A549 (cell line): Measurements from ENCODE around the gene ULK4. TPM values are rescaled to one million over a fixed set of nuclear protein-coding genes. Genes with fewer than 3 reads are reported as not detected.
A peak's percentile ranks its signal among the peaks of the same experiment; 100 is the strongest.

ENCODE experiments used
- ATOH8 ChIP-seq: fragments of 250-450 bp; sonication (Bioruptor Pico); IDR thresholded peaks from 2 replicates; pipeline ENCODE4 v1.5.0; 2020; ENCODE audit warnings: low read depth, mild to moderate bottlenecking, moderate library complexity
- BHLHE40 ChIP-seq: IDR thresholded peaks from 2 replicates; pipeline ENCODE4 v1.6.1; 2012; ENCODE audit warnings: low read depth, low read length, inconsistent platforms
- CBX2 ChIP-seq: fragments of 200-600 bp; sonication (generic); IDR thresholded peaks from 2 replicates; pipeline ENCODE4 v1.6.1; 2016; ENCODE audit warnings: low read depth, mild to moderate bottlenecking, borderline replicate concordance
- CBX8 ChIP-seq: fragments of 200-600 bp; sonication (generic); IDR thresholded peaks from 2 replicates; pipeline ENCODE4 v1.6.1; 2016
- CEBPB ChIP-seq, 2 experiments: fragments of >200 bp in 1 of 2; sonication (Bioruptor Twin) in 1 of 2; formaldehyde crosslinking in 1 of 2; IDR thresholded peaks; 2 replicates each; pipeline ENCODE4 v1.6.1; 2012 to 2016
- CHD4 ChIP-seq: fragments of 200-600 bp; sonication (generic); IDR thresholded peaks from 2 replicates; pipeline ENCODE4 v1.6.1; 2016; ENCODE audit warnings: antibody characterized with exemption, mild to moderate bottlenecking, borderline replicate concordance
- EHF ChIP-seq: fragments of 250-450 bp; sonication (Bioruptor Pico); IDR thresholded peaks from 2 replicates; pipeline ENCODE4 v1.5.0; 2020; ENCODE audit warnings: mild to moderate bottlenecking
- EP300 ChIP-seq, 2 experiments: fragments of >200 bp; sonication (Bioruptor Twin); formaldehyde crosslinking; IDR thresholded peaks; 2 replicates in 1 of 2; 3 replicates in 1 of 2; pipeline ENCODE4 v1.6.1; 2016 to 2017
- FOSB ChIP-seq: fragments of 250-450 bp; sonication (Bioruptor Pico); IDR thresholded peaks from 2 replicates; pipeline ENCODE4 v1.5.0; 2020; ENCODE audit warnings: mild to moderate bottlenecking, moderate library complexity
- FOSL2 ChIP-seq, 2 experiments: fragments of 450-650 bp in 1 of 2; fragments of >200 bp in 1 of 2; sonication (Bioruptor Twin) in 1 of 2; formaldehyde crosslinking; IDR thresholded peaks; 2 replicates each; pipeline versions ENCODE4 v1.5.0 to v1.6.1; 2016 to 2020; ENCODE audit warnings: mild to moderate bottlenecking in 1 of 2, moderate library complexity in 1 of 2
- HOXA7 ChIP-seq: fragments of 250-450 bp; sonication (Bioruptor Pico); IDR thresholded peaks from 2 replicates; pipeline ENCODE4 v1.5.0; 2020; ENCODE audit warnings: mild to moderate bottlenecking, moderate library complexity
- JUNB ChIP-seq: fragments of >200 bp; sonication (Bioruptor Twin); formaldehyde crosslinking; IDR thresholded peaks from 2 replicates; pipeline ENCODE4 v1.6.1; 2016
- KDM5A ChIP-seq: fragments of 200-600 bp; sonication (generic); IDR thresholded peaks from 2 replicates; pipeline ENCODE4 v1.6.1; 2016; ENCODE audit warnings: antibody characterized with exemption, mild to moderate bottlenecking
- MAX ChIP-seq: IDR thresholded peaks from 2 replicates; pipeline ENCODE4 v1.6.1; 2012
- MYC ChIP-seq: IDR thresholded peaks from 2 replicates; pipeline ENCODE4 v1.6.1; 2012; ENCODE audit warnings: mild to moderate bottlenecking, inconsistent platforms, low read length, improper control_type of control experiment, borderline replicate concordance
- NR3C1 ChIP-seq: fragments of >200 bp; sonication (Bioruptor Twin); formaldehyde crosslinking; IDR thresholded peaks from 3 replicates; pipeline ENCODE4 v1.6.1; 2017
- PHF8 ChIP-seq: fragments of 200-600 bp; sonication (generic); IDR thresholded peaks from 2 replicates; pipeline ENCODE4 v1.6.1; 2016; ENCODE audit warnings: low read depth, mild to moderate bottlenecking, antibody characterized with exemption, moderate library complexity, borderline replicate concordance
- POLR2AphosphoS2 ChIP-seq: conservative IDR thresholded peaks from 2 replicates; pipeline ENCODE4 v1.6.1; 2012; ENCODE audit warnings: low read length, improper control_type of control experiment, inconsistent platforms
- RAD21 ChIP-seq, 2 experiments: fragments of >200 bp in 1 of 2; sonication (Bioruptor Twin) in 1 of 2; formaldehyde crosslinking in 1 of 2; IDR thresholded peaks in 1 of 2; conservative IDR thresholded peaks in 1 of 2; 2 replicates in 1 of 2; 3 replicates in 1 of 2; pipeline ENCODE4 v1.6.1; 2012 to 2018; ENCODE audit warnings: inconsistent platforms in 1 of 2
- RARB ChIP-seq: fragments of 250-450 bp; sonication (Bioruptor Pico); IDR thresholded peaks from 2 replicates; pipeline ENCODE4 v1.8.0; 2021; ENCODE audit warnings: mild to moderate bottlenecking, moderate library complexity
- RCOR1 ChIP-seq: fragments of 150-350 bp; IDR thresholded peaks from 2 replicates; pipeline ENCODE4 v1.6.1; 2014; ENCODE audit warnings: antibody characterized with exemption, low read length, low read depth
- REST ChIP-seq: fragments of 200-600 bp; sonication (generic); IDR thresholded peaks from 2 replicates; pipeline ENCODE4 v1.6.1; 2016; ENCODE audit warnings: antibody characterized with exemption, mild to moderate bottlenecking, moderate library complexity
- USF2 ChIP-seq: fragments of 450-650 bp; IDR thresholded peaks from 2 replicates; pipeline ENCODE4 v1.6.1; 2014; ENCODE audit warnings: antibody characterized with exemption
- ZC3H11A ChIP-seq: fragments of 450-650 bp; IDR thresholded peaks from 2 replicates; pipeline ENCODE4 v1.6.1; 2014; ENCODE audit warnings: antibody characterized with exemption, mild to moderate bottlenecking
- ZFP36 ChIP-seq: fragments of 450-650 bp; IDR thresholded peaks from 2 replicates; pipeline ENCODE4 v1.6.1; 2014; ENCODE audit warnings: borderline replicate concordance; ENCODE audit not compliant: partially characterized antibody
- polyA plus RNA-seq, 4 experiments: library from polyadenylated mRNA; depleted of rRNA in 3 of 4; stranded (reverse); fragments of >200 nt; fragmentation: RNase III in 1 of 4; extraction: RNeasy Plus Mini Kit Qiagen cat#74134 plus additional on column Dnase treatment in 1 of 4; gene quantifications; 2 replicates in 3 of 4; 3 replicates in 1 of 4; pipeline ENCODE4 v1.2.3, GENCODE V29; 2011 to 2017

Gene ULK4
- polyA plus RNA-seq, 2 of the 4 experiments (the other 2 are of a cell fraction), result 4.9 to 7.7 TPM

GRCh38 chr3:41961751-41962679 is at the start of gene ULK4 (continued):
- TF ChIP-seq RCOR1, result no peak
- TF ChIP-seq KDM5A, result no peak
- peak; percentile 76 for TF ChIP-seq MAX
- no peak for TF ChIP-seq POLR2AphosphoS2
- TF ChIP-seq HOXA7 (CRISPR knock-in tag), result no peak
- TF ChIP-seq ZC3H11A, result no peak
- no peak for TF ChIP-seq FOSL2 (IDR thresholded peaks at IDR 0.05)
- no peak for TF ChIP-seq FOSL2 (CRISPR knock-in tag; IDR thresholded peaks at IDR 0.05)
- no peak for TF ChIP-seq CBX2
- no peak for TF ChIP-seq RAD21 (conservative IDR thresholded peaks at IDR 0.05 in 1 of 2, IDR thresholded peaks at IDR 0.05 in 1 of 2)
- 0 out of 2 replicates have a peak, but pooled peaks have one; percentile 38 for TF ChIP-seq MYC
- TF ChIP-seq BHLHE40, result peak; percentile 77
- peak; percentile 33; the same call in 1 of the 2 replicates for TF ChIP-seq PHF8
- peak; percentile 68 for TF ChIP-seq USF2
- no peak for TF ChIP-seq EP300 (IDR thresholded peaks at IDR 0.05)
- TF ChIP-seq CBX8, result no peak
- TF ChIP-seq REST, result no peak
- TF ChIP-seq FOSB (CRISPR knock-in tag), result no peak
- TF ChIP-seq ZFP36, result no peak
- no peak for TF ChIP-seq NR3C1
- TF ChIP-seq RARB (CRISPR knock-in tag), result no peak
- no peak for TF ChIP-seq JUNB
- no peak for TF ChIP-seq EHF (CRISPR knock-in tag)
- no peak for TF ChIP-seq ATOH8 (CRISPR knock-in tag)
- TF ChIP-seq CEBPB (IDR thresholded peaks at IDR 0.05), result no peak
- no peak for TF ChIP-seq CHD4
